Esophagus muscularis mucosa (tissue), 3 donors: ENCODE data around the gene SRR.

Experiments used
- CTCF ChIP-seq, 3 experiments: fragments of 200-600 bp in 2 of 3; fragments of 450-650 bp in 1 of 3; sonication (generic) in 2 of 3; IDR thresholded peaks; one replicate each; pipeline ENCODE4 v1.5.1; 2017 to 2019; ENCODE audit warnings: antibody characterized with exemption in 3 of 3, mild to moderate bottlenecking in 2 of 3, moderate library complexity in 1 of 3
- POLR2AphosphoS5 ChIP-seq, 2 donors: sonication (generic); formaldehyde crosslinking; IDR thresholded peaks; one replicate each; pipeline ENCODE4 v1.6.1; 2017; ENCODE audit warnings: antibody characterized with exemption in 2 of 2

- TF ChIP-seq POLR2AphosphoS5 (IDR thresholded peaks at IDR 0.05) = peak; percentile 68 to 82
- TF ChIP-seq CTCF (IDR thresholded peaks at IDR 0.05) = peak in 1 of 3 experiments; percentile 24
Measured at GRCh38 chr17:2303204-2304188, at the start of gene SRR, which contains the start of gene SMG6.
